Body of pancreas (tissue), 4 donors: Measurements from ENCODE around the gene LGALS3. TPM values are rescaled to one million over a fixed set of nuclear protein-coding genes. Genes with fewer than 3 reads are reported as not detected.

Source experiments
- ATAC-seq: fragments of 150-250 bp; one replicate; pipeline ENCODE4 v1.9.1; 2016
- DNase-seq, 4 donors: peaks; one replicate each; pipeline ENCODE4 v3.0.0-alpha.2; 2019
- H3K27ac ChIP-seq, 4 donors: fragments of 200-600 bp; sonication (generic); 1 replicate in 3 of 4; 2 replicates in 1 of 4; pipeline versions ENCODE4 v1.5.1 to v1.6.1; 2016 to 2019; ENCODE audit warnings: mild to moderate bottlenecking in 1 of 4, mixed read lengths in 1 of 4, moderate library complexity in 1 of 4
- H3K27me3 ChIP-seq, 2 donors: fragments of 200-600 bp; sonication (generic); one replicate each; pipeline ENCODE4 v1.6.0; 2016; ENCODE audit warnings: mild to moderate bottlenecking in 1 of 2
- H3K36me3 ChIP-seq, 2 donors: fragments of 200-600 bp; sonication (generic); replicated peaks in 1 of 2; 2 replicates each; pipeline ENCODE4 v1.5.1; 2016; ENCODE audit warnings: low read depth in 2 of 2; ENCODE audit not compliant: insufficient read depth in 1 of 2
- H3K4me1 ChIP-seq: fragments of 200-600 bp; sonication (generic); one replicate; pipeline ENCODE4 v1.6.0; 2016
- H3K4me3 ChIP-seq, 2 donors: fragments of 200-600 bp; sonication (generic); 1 replicate in 1 of 2; 2 replicates in 1 of 2; pipeline ENCODE4 v1.5.1; 2016 to 2019
- H3K9me3 ChIP-seq, 3 donors: fragments of 200-600 bp; sonication (generic); 1 replicate in 2 of 3; 2 replicates in 1 of 3; pipeline ENCODE4 v1.5.1; 2016
- CTCF ChIP-seq, 7 experiments: fragments of 450-650 bp in 4 of 7; fragments of 200-600 bp in 3 of 7; sonication (generic) in 3 of 7; IDR thresholded peaks; one replicate each; pipeline ENCODE4 v1.5.1; 2016 to 2019; ENCODE audit warnings: antibody characterized with exemption in 7 of 7
- POLR2A ChIP-seq, 3 donors: fragments of 450-650 bp; IDR thresholded peaks; one replicate each; pipeline ENCODE4 v1.6.1; 2016; ENCODE audit warnings: antibody characterized with exemption in 3 of 3, mild to moderate bottlenecking in 2 of 3
- WGBS, 2 donors: methylation state at CpG; one replicate each; pipeline ENCODE4 v1.1.5; 2017; 5-methylcytosine and 5-hydroxymethylcytosine counted together
- intact Hi-C: fragments of 100-400 bp; cut with DNase I; formaldehyde crosslinking; loops from one replicate; pipeline ENCODE4 v1.15.1; 2023
- total RNA-seq, 2 donors: library from RNA; depleted of rRNA; stranded (reverse); fragments of >200 nt; gene quantifications; one replicate each; pipeline ENCODE4 v1.1.0, GENCODE V29; 2016

LGALS3 gene
- total RNA-seq, 2 donors from 2014 or later = 53.4 to 145 TPM

- peaks cover 24% of the 10 kb centered on the region for H3K4me1 ChIP-seq
- H3K9me3 ChIP-seq = no peaks in the 10 kb centered on the region
- intact Hi-C loops = no loop called here
- peaks cover 0 to 19% of the 10 kb centered on the region in 2 donors for H3K36me3 ChIP-seq
- no peak overlapping the region for H3K4me3 ChIP-seq
- DNase-seq (no peak), ATAC-seq (no peak)
- H3K27me3 ChIP-seq = no peaks in the 10 kb centered on the region
- no peak for TF ChIP-seq CTCF (IDR thresholded peaks at IDR 0.05)
- TF ChIP-seq POLR2A (IDR thresholded peaks at IDR 0.05) = no peak
- H3K27ac ChIP-seq = no peak overlapping the region
These were observed 10.1 kb downstream of the LGALS3 start for GRCh38 chr14:55139141-55139540.

- H3K27me3 ChIP-seq = no peaks in the 10 kb centered on the region
- no peak overlapping the region for H3K4me3 ChIP-seq
- WGBS, 2 donors = 30 to 34% methylated on average over 4 of the region's 4 CpGs
- peaks cover 24% of the 10 kb centered on the region for H3K4me1 ChIP-seq
- DNase-seq (peak in 3 of 4 donors; percentile 30 to 53 (median 52)), ATAC-seq (peak; percentile 57)
- peak overlapping the region in 1 of 4 donors; percentile 22 for H3K27ac ChIP-seq
- H3K9me3 ChIP-seq = no peaks in the 10 kb centered on the region
- intact Hi-C loops = no loop called here
- H3K36me3 ChIP-seq = peaks cover 0 to 19% of the 10 kb centered on the region in 2 donors
- TF ChIP-seq POLR2A (IDR thresholded peaks at IDR 0.05) (no peak), CTCF (IDR thresholded peaks at IDR 0.05) (no peak)
These were observed 10.9 kb downstream of the LGALS3 start for GRCh38 chr14:55139696-55140509.

- WGBS, 2 donors = 91 to 96% methylated on average over 3 of the region's 3 CpGs
- Histone ChIP-seq H3K4me3 (no peak overlapping the region), H3K4me1 (peaks cover 23% of the 10 kb centered on the region), H3K27ac (no peak overlapping the region), H3K36me3 (peaks cover 0 to 19% of the 10 kb centered on the region in 2 donors), H3K27me3 (no peaks in the 10 kb centered on the region), H3K9me3 (no peaks in the 10 kb centered on the region)
- TF ChIP-seq POLR2A (IDR thresholded peaks at IDR 0.05) = no peak
- intact Hi-C loops = no loop called here
- ATAC-seq (no peak), DNase-seq (no peak)
These were observed 12.8 kb downstream of the LGALS3 start for GRCh38 chr14:55141825-55142224.

- no peak for TF ChIP-seq POLR2A (IDR thresholded peaks at IDR 0.05)
- no peak for TF ChIP-seq CTCF (IDR thresholded peaks at IDR 0.05)
- Histone ChIP-seq H3K9me3 (no peaks in the 10 kb centered on the region), H3K36me3 (peaks cover 0 to 19% of the 10 kb centered on the region in 2 donors), H3K27ac (no peak overlapping the region), H3K4me3 (no peak overlapping the region), H3K27me3 (no peaks in the 10 kb centered on the region), H3K4me1 (peaks cover 16% of the 10 kb centered on the region)
- DNase-seq (no peak), ATAC-seq (no peak)
- intact Hi-C loops = no loop called here
- WGBS, 2 donors = 80 to 85% methylated on average over 2 of the region's 2 CpGs
These were observed 13.4 kb downstream of the LGALS3 start for GRCh38 chr14:55142466-55142865.

GRCh38 chr14:55146425-55146824 is 17.4 kb downstream of the LGALS3 start:
- DNase-seq (no peak), ATAC-seq (no peak)
- Histone ChIP-seq H3K4me1 (no peaks in the 10 kb centered on the region), H3K9me3 (no peaks in the 10 kb centered on the region), H3K36me3 (peaks cover 0 to 10% of the 10 kb centered on the region in 2 donors), H3K27me3 (no peaks in the 10 kb centered on the region), H3K27ac (no peak overlapping the region), H3K4me3 (no peak overlapping the region)
- TF ChIP-seq POLR2A (IDR thresholded peaks at IDR 0.05) = no peak
- TF ChIP-seq CTCF (IDR thresholded peaks at IDR 0.05) = no peak
- intact Hi-C loops = no loop called here
- WGBS, 2 donors = 83 to 97% methylated on average over 2 of the region's 2 CpGs
